ENCODE measurements around the gene GNB1L. TPM values are rescaled to one million over a fixed set of nuclear protein-coding genes. Genes with fewer than 3 reads are reported as not detected.

The GNB1L gene
- total and polyA plus RNA-seq, 9 of the 15 experiments (the other 6 are each of a cell fraction or from before 2014, with no cell fraction given): 0.56 to 50.5 (median 10.2) TPM

GRCh38 chr22:19765477-19766239 lies 89.0 kb downstream of the GNB1L start (continued):
- no peak for TF ChIP-seq ID3 (CRISPR knock-in tag; IDR thresholded peaks at IDR 0.05)
- TF ChIP-seq ID3 (tag; IDR thresholded peaks at IDR 0.05): no peak
- no peak for TF ChIP-seq EP300 (IDR thresholded peaks at IDR 0.05; ENCODE audit: low read length)
- TF ChIP-seq ZNF407 (IDR thresholded peaks at IDR 0.05; ENCODE audit: low read depth): no peak
- TF ChIP-seq USF1 (CRISPR knock-in tag; IDR thresholded peaks at IDR 0.05): no peak
- TF ChIP-seq HEY1 (CRISPR knock-in tag; IDR thresholded peaks at IDR 0.05; ENCODE audit: borderline replicate concordance): no peak
- TF ChIP-seq STAT6 (CRISPR knock-in tag; IDR thresholded peaks at IDR 0.05): 0 out of 2 replicates have a peak, but pooled peaks have one; percentile 13
- TF ChIP-seq PTRF (tag; IDR thresholded peaks at IDR 0.05): no peak
- no peak for TF ChIP-seq CSDE1 (IDR thresholded peaks at IDR 0.05)
